HG02798 (cell line): Measurements from ENCODE around the gene PGM1.
A peak's percentile ranks its signal among the peaks of the same experiment; 100 is the strongest.
"Not testable (repeated sequence)": the region's sequence is repeated elsewhere in the genome, so short reads cannot be mapped to it uniquely, and the experiment has no call there.

Experiments
- ATAC-seq: cut with Tn5 transposase; IDR thresholded peaks from one replicate; pipeline ENCODE4 v1.9.1; 2021; ENCODE audit warnings: mild to moderate bottlenecking; ENCODE audit not compliant: unreplicated experiment, poor library complexity

Gene PGM1

DNA sequence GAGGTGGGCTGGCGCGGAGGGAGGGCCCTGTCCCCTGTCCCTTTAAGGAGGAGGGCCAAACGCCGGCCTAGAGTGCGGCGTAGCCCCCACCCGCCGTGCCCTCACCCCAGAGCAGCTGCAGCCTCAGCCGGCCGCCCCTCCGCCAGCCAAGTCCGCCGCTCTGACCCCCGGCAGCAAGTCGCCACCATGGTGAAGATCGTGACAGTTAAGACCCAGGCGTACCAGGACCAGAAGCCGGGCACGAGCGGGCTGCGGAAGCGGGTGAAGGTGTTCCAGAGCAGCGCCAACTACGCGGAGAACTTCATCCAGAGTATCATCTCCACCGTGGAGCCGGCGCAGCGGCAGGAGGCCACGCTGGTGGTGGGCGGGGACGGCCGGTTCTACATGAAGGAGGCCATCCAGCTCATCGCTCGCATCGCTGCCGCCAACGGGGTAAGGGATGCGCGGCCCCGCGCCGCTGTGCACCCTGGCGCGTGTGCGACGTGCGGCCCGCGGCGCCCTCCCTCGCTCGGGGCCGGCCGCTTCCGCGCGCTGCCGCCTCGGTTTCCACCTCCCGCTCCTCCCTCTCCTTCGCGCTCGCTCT lies at the start of gene PGM1:
Gene PGM1, plus strand, starts transcription at position 109 of the 583 bp plus-strand sequence. Its CDS starts 78 bp downstream, at position 187.
- peak; percentile 82 for ATAC-seq

- no peak for ATAC-seq
These were observed 47.4 kb upstream of the PGM1 start for GRCh38 chr1:63545780-63546179.

- no peak for ATAC-seq
These were observed 45.5 kb upstream of the PGM1 start for GRCh38 chr1:63547621-63548294.

DNA sequence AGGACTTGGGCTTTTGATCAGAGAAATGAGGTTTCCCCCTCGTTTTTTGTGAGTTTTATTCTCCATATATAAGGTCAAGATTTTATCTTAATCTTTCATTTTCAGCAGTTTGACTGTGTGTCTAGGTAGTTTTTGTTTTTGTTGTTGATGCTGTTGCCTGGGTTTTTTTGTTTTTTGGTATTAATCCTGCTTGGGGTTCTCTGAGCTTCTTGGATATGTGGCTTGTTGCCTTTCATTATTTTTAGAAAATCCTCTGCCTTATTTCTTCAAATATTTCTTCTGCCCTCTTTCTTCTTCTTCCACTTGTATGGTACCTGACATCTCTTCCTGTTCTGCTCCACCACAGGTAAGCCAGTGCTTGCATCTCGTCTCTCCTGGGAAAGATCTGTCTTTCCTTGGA lies 44.9 kb upstream of the PGM1 start:
- ATAC-seq, result no peak

- ATAC-seq, result no peak
These were observed 44.3 kb upstream of the PGM1 start for GRCh38 chr1:63548877-63549276.

DNA sequence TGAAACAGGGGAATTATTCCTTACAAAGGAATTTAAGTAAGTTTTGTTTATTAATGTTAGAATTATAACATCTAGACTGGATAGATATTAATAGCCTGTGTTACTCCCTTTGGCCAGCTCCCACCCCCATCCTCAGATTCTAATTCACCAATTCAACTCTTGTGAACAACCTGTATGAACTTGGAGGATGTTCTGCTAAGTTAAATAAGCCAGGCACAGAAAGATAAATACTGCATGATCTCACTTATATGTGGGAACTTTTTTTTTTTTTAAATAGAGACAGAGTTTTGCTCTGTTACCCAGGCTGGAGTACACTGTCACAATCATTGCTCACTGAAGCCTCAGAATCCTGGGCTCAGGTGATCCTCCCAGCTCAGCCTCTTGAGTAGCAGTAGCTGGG lies 37.7 kb upstream of the PGM1 start:
- no peak for ATAC-seq

DNA sequence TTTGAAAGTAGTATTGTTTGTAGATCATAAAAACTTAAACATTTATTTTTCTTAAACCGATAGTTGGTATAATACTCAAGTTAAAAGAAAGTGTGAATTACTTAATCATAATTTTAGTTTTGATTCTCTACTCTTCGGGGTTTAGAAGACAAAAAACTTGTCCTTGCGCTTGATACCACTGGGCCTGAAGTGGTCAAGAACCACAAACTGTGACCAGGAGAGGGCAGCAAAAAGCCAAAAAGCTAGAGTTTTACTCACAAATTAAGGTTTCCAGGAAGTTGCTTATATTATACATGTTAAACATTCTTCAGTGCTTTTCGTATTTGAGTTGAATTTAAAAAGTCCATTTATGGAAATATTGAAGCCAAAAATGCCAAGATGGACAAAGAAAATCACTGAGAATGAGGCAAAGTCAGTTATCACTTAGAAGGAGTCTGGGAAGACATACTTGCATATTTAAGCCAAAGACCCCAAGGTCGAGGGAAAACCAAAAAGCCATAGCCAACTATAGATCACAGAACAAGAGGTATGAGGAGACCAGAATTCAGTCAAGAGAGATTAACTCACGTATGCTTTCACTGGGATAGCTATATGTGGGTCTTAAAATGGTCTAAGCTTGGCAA lies 35.7 kb upstream of the PGM1 start:
- peak; percentile 49 for ATAC-seq

- ATAC-seq, result no peak
These were observed 33.9 kb upstream of the PGM1 start for GRCh38 chr1:63559357-63559756.

DNA sequence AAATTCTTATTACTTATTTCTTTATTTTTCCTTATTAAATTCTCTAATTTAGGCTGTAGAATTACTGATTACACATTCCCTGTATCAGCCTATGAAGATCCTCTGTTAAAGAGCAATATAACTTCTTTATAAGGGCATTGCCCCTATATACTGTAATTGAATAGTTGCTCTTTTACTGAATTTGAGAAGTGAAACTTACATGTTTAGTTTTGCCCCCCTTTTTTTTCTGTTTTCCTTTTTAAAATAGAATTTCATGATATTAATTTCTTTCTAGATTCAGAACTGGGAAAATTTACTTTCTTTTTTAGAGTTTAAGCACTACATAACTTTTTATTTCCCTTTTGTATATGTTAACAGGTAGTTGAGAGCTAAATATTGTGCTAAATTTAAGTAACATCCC lies 29.5 kb upstream of the PGM1 start:
- no peak for ATAC-seq

- ATAC-seq, result no peak
These were observed 24.1 kb upstream of the PGM1 start for GRCh38 chr1:63569068-63569467.

DNA sequence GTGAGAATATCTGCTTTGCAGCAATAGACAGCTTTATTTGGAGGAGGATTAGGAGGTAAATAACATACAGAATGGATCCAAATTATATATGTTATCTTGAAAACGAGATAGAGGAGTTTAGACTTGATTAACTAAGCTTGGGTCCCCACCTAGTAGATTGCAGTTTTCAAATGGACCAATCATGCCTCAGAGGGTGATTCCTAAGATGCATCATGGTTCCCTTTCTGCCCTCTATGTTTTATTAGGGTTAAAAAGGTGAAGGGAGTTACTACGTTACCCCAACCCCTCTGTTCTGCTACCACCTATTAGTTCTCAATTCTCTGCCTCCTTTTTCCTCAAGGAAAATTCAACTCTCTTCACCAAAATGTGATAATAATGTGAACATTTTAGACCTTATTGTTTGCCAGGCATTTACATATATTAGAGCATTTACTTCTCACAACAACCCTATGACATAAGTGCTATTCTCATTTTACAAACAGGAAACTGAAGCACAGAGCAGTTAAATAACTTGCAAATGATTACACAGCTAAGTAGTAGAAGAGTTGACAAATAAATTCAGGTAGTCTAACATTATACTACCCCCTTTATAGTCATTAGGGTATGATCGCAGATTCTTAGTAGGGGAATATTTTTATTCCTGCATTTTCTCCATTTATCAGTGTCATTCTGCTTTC lies 23.4 kb upstream of the PGM1 start:
- no peak for ATAC-seq

GRCh38 chr1:63572686-63573085 lies 20.5 kb upstream of the PGM1 start:
- not testable (repeated sequence) for ATAC-seq

DNA sequence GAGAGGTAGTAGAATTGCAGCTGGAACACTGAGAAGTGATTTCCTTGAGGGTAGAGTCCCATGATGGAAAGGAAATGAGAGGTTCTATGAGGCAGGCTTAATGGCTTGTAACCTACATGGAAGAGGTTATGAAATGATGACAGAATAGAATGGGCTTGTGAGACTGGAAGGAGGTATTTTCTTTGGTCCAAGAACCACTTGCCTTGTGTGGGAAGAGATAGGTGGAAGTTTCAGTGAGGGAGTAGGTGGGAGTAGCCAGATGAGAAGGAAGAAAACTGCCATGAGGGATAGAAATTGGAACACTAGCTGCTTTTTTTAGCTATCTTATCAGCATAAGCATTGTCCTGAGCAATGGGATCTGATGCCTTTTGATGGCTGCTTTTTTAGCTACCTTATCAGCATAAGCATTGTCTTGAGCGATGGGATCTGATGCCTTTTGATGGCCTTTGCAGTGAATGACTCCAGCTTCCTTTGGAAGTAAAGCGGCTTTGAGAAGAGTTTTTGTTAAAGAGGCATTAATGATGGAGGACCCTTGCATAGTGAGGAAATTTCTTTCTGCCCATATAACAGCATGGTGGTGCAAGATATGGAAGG lies 18.9 kb upstream of the PGM1 start:
- not testable (repeated sequence) for ATAC-seq

DNA sequence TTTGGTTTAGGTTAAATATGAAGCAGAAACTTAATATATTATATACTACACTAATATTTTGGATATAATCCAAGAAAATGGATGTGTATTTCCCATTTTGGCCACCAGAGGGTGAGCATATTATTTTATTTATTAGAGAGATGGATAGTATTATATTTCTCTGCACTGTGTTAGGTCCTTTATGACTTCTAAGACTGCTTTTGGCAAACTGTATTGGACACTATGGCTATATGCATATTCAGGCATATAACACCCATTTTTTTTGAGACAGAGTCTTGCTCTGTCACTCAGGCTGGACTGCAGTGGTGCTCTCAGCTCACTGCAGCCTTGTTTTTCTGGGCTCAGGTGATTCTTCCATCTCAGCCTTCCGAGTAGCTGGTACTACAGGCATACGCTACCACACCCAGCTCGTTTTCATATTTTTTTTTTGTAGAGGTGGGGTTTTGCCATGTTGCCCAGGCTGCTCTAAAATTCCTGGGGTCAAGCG lies 17.8 kb upstream of the PGM1 start:
- ATAC-seq, result peak; percentile 59

DNA sequence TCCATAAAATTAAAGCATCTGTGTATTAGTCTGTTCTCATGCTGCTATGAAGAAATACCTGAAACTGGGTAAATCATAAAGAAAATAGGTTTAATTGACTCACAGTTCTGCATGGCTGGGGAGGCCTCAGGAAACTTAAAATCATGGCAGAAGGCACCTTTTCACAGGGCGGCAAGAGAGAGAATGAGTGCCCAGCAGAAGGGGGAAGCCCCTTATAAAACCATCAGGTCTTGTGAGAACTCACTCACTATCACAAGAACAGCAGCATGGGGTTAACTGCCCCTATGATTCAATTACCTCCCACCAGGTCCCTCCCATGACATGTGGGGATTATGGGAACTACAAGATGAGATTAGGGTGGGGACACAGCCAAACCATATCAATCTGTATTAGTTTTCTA lies 6.9 kb upstream of the PGM1 start:
- ATAC-seq, result not testable (repeated sequence)

DNA sequence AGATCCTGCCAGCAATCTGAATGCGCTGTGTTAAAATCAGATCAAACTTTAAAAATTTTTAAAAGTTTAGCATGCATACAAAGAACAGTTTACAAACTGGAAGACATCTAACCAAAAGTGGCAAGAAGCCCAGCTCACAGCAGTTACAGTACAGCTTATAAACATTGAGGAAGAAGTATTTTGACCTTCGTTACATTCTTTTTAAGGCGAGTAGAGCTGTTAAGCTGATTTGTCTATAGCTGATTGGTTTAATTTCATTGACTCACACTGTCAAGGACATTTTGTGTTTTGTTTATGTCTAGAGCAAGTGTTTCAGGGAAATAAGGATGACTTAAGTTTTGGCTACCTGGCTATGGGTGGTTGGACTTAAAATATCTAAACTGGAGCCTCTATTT lies 3.0 kb upstream of the PGM1 start:
- ATAC-seq, result no peak

DNA sequence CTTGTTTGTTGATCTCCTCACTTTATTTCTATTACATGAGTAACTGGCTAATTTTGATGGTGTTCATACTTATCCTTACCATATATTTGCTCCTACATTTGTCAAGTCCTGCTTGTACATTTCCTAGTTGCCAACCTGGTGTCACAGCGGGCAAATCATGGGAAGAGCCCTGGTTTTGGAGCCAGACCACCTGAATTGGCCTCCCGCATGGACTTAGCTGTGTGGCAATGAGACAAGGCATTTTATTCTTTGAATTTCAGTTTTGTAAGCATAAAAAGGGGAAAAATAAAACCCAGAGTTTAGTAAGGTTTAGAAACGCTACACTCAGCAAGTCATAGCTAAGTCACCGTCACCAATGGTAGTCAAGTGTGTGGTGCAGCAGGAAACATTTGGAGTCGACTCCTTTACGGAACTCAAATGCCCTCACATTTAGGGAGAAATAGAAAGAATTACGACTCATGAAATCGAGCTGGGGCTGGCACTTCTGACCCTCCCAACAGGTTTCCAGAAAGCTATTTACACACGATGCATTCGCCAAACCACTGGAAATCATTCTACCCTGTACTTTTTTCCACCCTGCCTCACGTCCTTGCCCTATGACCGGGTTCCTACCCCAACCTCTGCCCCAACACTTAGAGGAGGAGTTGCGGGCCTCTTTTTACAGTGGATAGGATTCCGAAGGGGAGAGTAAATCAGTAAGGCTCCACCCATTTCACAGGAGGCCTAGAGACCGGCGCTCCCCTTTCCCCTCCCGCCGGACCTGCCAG lies 492 bp upstream of the PGM1 start:
- no peak for ATAC-seq

- ATAC-seq, result peak; percentile 50
These were observed 835 bp downstream of the PGM1 start for GRCh38 chr1:63593886-63594605.

GRCh38 chr1:63595435-63595834 lies 2.2 kb downstream of the PGM1 start:
- no peak for ATAC-seq
